Adrenal gland (tissue), 5 donors: ENCODE measurements around the gene SLCO2A1.

Experiments used
- POLR2A ChIP-seq, 2 donors: fragments of 450-650 bp; IDR thresholded peaks; one replicate each; pipeline ENCODE4 v1.6.1; 2017; ENCODE audit warnings: antibody characterized with exemption in 2 of 2, mild to moderate bottlenecking in 2 of 2, moderate library complexity in 1 of 2
- TF ChIP-seq, protein P1 (sequence below), 6 experiments: fragments of 450-650 bp in 4 of 6; fragments of 200-600 bp in 2 of 6; sonication (generic) in 1 of 6; IDR thresholded peaks; 1 replicate in 5 of 6; 2 replicates in 1 of 6; pipeline versions ENCODE4 v1.5.1 to v1.8.0; 2016 to 2021; ENCODE audit warnings: antibody characterized with exemption in 6 of 6, mild to moderate bottlenecking in 2 of 6, moderate library complexity in 1 of 6
- donor health status: DM: no; HTN: no; CAD: no.

DNA sequence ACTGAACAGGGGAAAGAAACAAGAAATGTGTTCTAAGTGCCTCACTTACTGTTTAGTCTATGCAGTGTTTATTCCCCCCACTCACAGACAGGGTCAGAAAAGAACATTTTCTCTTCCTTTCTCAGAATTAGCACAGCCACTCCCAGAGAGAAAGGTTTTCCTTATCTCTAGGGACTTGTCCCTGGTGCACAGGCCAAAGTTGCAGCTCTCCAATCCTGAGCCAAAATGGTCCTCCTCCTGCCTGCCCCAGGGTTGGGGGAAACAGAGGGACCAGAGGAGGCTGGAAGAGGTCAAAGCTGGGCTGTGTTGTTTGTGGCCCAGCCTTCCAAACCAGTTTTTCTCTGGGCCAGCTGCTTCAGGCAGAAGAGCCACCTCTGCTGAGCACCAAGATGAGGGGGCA lies 146.1 kb downstream of the SLCO2A1 start:
- TF ChIP-seq, protein P1, sequence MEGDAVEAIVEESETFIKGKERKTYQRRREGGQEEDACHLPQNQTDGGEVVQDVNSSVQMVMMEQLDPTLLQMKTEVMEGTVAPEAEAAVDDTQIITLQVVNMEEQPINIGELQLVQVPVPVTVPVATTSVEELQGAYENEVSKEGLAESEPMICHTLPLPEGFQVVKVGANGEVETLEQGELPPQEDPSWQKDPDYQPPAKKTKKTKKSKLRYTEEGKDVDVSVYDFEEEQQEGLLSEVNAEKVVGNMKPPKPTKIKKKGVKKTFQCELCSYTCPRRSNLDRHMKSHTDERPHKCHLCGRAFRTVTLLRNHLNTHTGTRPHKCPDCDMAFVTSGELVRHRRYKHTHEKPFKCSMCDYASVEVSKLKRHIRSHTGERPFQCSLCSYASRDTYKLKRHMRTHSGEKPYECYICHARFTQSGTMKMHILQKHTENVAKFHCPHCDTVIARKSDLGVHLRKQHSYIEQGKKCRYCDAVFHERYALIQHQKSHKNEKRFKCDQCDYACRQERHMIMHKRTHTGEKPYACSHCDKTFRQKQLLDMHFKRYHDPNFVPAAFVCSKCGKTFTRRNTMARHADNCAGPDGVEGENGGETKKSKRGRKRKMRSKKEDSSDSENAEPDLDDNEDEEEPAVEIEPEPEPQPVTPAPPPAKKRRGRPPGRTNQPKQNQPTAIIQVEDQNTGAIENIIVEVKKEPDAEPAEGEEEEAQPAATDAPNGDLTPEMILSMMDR (IDR thresholded peaks at IDR 0.05), result no peak
- no peak for TF ChIP-seq POLR2A (IDR thresholded peaks at IDR 0.05)
